A549 treated with ZK216348 at 1 μM for 4 hours (cell line): ENCODE results near the gene KIAA1755. TPM values are rescaled to one million over a fixed set of nuclear protein-coding genes. Genes with fewer than 3 reads are reported as not detected.

ENCODE experiments used
- total RNA-seq: library from RNA; stranded (reverse); fragments of 200-300 nt; extraction: Qiagen RNA extraction; gene quantifications from 5 replicates; pipeline ENCODE4 v1.2.3, GENCODE V29; 2022; ENCODE audit warnings: low read depth

The KIAA1755 gene
- total RNA-seq = 0.08 to 0.24 TPM (median 0.17 TPM) in 5 replicates

GRCh38 chr20:38260378-38261053, at the start of gene KIAA1755:
KIAA1755 (minus strand) TSS chr20:38260735; CDS start chr20:38260500, 235 bp downstream.

GRCh38 chr20:38303908-38304379, 43.4 kb upstream of the KIAA1755 start, which contains the start of gene BPI:
BPI (plus strand) TSS chr20:38304156; CDS start chr20:38304224, 68 bp downstream.

GRCh38 chr20:38165089-38165965, 95.2 kb downstream of the KIAA1755 start, which contains the start of gene TGM2:
TGM2 (minus strand) TSS chr20:38165270; CDS start chr20:38165198, 72 bp downstream.

Other genes with a start within 250 kb of the KIAA1755 start
- gene TTI1, start 227.3 kb downstream of the KIAA1755 start, total RNA-seq = 18.1 to 24.0 TPM (median 21.6 TPM) in 5 replicates
- 19.9 to 28.0 TPM (median 27.2 TPM) in 5 replicates for gene RPRD1B, start 227.0 kb downstream of the KIAA1755 start, total RNA-seq
- 309 to 541 TPM (median 445 TPM) in 5 replicates for gene TGM2, start 95.5 kb downstream of the KIAA1755 start, total RNA-seq
- not detected in 5 replicates for gene BPI, start 43.4 kb upstream of the KIAA1755 start, total RNA-seq
- gene LBP, start 85.7 kb upstream of the KIAA1755 start, total RNA-seq = 0.72 to 1.5 TPM (median 1.3 TPM) in 5 replicates
- gene SNHG17, start 174.6 kb upstream of the KIAA1755 start, total RNA-seq = 165 to 191 TPM (median 186 TPM) in 5 replicates
- gene RALGAPB, start 212.1 kb upstream of the KIAA1755 start, total RNA-seq = 11.2 to 20.0 TPM (median 17.7 TPM) in 5 replicates